Fibroblast of lung (primary cell): ENCODE results near the gene PODN. TPM values are rescaled to one million over a fixed set of nuclear protein-coding genes. Genes with fewer than 3 reads are reported as not detected.

Experiments used
- DNase-seq, 2 donors: peaks; one replicate each; pipeline versions ENCODE4 v3.0.0 to v3.0.0-alpha.2; 2010; ENCODE audit warnings: low read depth in 2 of 2
- H2AFZ ChIP-seq: 2 replicates; pipeline ENCODE4 v1.5.1; 2012; ENCODE audit warnings: low read length, control low read depth, inconsistent platforms
- H3K27ac ChIP-seq: 2 replicates; pipeline ENCODE4 v1.5.1; 2011; ENCODE audit warnings: low read length, control low read depth; ENCODE audit not compliant: insufficient read depth
- H3K27me3 ChIP-seq: 2 replicates; pipeline ENCODE4 v1.5.1; 2011; ENCODE audit warnings: mild to moderate bottlenecking, low read length; ENCODE audit not compliant: control insufficient read depth, insufficient read depth
- H3K36me3 ChIP-seq: 2 replicates; pipeline ENCODE4 v1.5.1; 2011; ENCODE audit warnings: low read length; ENCODE audit not compliant: control insufficient read depth, insufficient read depth
- H3K4me1 ChIP-seq: 2 replicates; pipeline ENCODE4 v1.5.1; 2011; ENCODE audit warnings: low read length; ENCODE audit not compliant: control insufficient read depth, insufficient read depth; ENCODE audit errors: extremely low read depth
- H3K4me2 ChIP-seq: 2 replicates; pipeline ENCODE4 v1.5.1; 2011; ENCODE audit warnings: low read length, control low read depth; ENCODE audit not compliant: insufficient read depth; ENCODE audit errors: extremely low read depth
- H3K4me3 ChIP-seq, 4 experiments: fragments of 200-600 bp in 1 of 4; sonication (generic) in 1 of 4; replicated peaks in 1 of 4; 2 replicates each; pipeline ENCODE4 v1.5.1; 2011 to 2016; ENCODE audit warnings: low read length in 4 of 4, low read depth in 3 of 4, mild to moderate bottlenecking in 3 of 4, control low read depth in 2 of 4, inconsistent platforms in 1 of 4, mixed read lengths in 1 of 4; ENCODE audit not compliant: insufficient read depth in 1 of 4; ENCODE audit errors: control extremely low read depth in 1 of 4
- H3K79me2 ChIP-seq: 2 replicates; pipeline ENCODE4 v1.5.1; 2012; ENCODE audit warnings: mild to moderate bottlenecking, low read length, inconsistent platforms; ENCODE audit not compliant: control insufficient read depth, insufficient read depth
- H3K9ac ChIP-seq: 2 replicates; pipeline ENCODE4 v1.5.1; 2011; ENCODE audit warnings: mild to moderate bottlenecking, low read length, control low read depth; ENCODE audit not compliant: insufficient read depth
- H3K9me3 ChIP-seq: 2 replicates; pipeline ENCODE4 v1.5.1; 2012; ENCODE audit warnings: low read depth, low read length; ENCODE audit not compliant: control insufficient read depth, insufficient read depth
- H4K20me1 ChIP-seq: 2 replicates; pipeline ENCODE4 v1.5.1; 2011; ENCODE audit warnings: low read length; ENCODE audit not compliant: control insufficient read depth, insufficient read depth; ENCODE audit errors: extremely low read depth
- CTCF ChIP-seq, 2 donors: IDR thresholded peaks in 1 of 2; conservative IDR thresholded peaks in 1 of 2; 1 replicate in 1 of 2; 2 replicates in 1 of 2; pipeline ENCODE4 v1.5.1; 2011 to 2012; ENCODE audit warnings: low read length in 2 of 2, control low read depth in 1 of 2, inconsistent platforms in 1 of 2, low read depth in 1 of 2, mild to moderate bottlenecking in 1 of 2
- EZH2 ChIP-seq: IDR thresholded peaks from 2 replicates; pipeline ENCODE4 v1.5.1; 2012; ENCODE audit warnings: low read length, control low read depth, mild to moderate bottlenecking; ENCODE audit errors: missing control alignments
- polyA plus RNA-seq, 2 donors: library from polyadenylated mRNA; depleted of rRNA in 1 of 2; stranded (reverse) in 1 of 2; unstranded in 1 of 2; fragments of >200 nt; gene quantifications; 2 replicates each; pipeline ENCODE4 v1.2.1, GENCODE V29; 2011 to 2012; ENCODE audit warnings: missing spikeins in 1 of 2
- total RNA-seq: library from RNA; depleted of rRNA; stranded (reverse); fragments of >200 nt; gene quantifications from 2 replicates; pipeline ENCODE4 v1.2.1, GENCODE V29; 2014

PODN gene
- total and polyA plus RNA-seq, 2 donors (not counting 1 experiment from before 2014, with no cell fraction given): 31.6 to 49.7 TPM

GRCh38 chr1:53066891-53067738, 5.1 kb downstream of the PODN start:
- H4K20me1 ChIP-seq: no peaks in the 10 kb centered on the region

GRCh38 chr1:53067886-53068285, 5.9 kb downstream of the PODN start:
- Histone ChIP-seq H3K36me3 (peaks cover 8% of the 10 kb centered on the region), H4K20me1 (no peaks in the 10 kb centered on the region), H3K27me3 (no peaks in the 10 kb centered on the region), H3K4me3 (no peak overlapping the region), H3K4me2 (no peak overlapping the region), H3K9me3 (no peaks in the 10 kb centered on the region), H3K27ac (no peak overlapping the region), H3K79me2 (no peaks in the 10 kb centered on the region), H3K4me1 (peaks cover 7% of the 10 kb centered on the region), H2AFZ (no peak overlapping the region), H3K9ac (no peak overlapping the region)
- TF ChIP-seq EZH2: no peak
- TF ChIP-seq CTCF (conservative IDR thresholded peaks at IDR 0.05 in 1 of 2, IDR thresholded peaks at IDR 0.05 in 1 of 2; ENCODE audit: low read depth in 1 of 2, low read length in 2 of 2): no peak
- no peak for DNase-seq

More at GRCh38 chr1:53066891-53067738, 5.1 kb downstream of the PODN start:
- no peaks in the 10 kb centered on the region for H3K9me3 ChIP-seq
- peaks cover 7% of the 10 kb centered on the region for H3K4me1 ChIP-seq
- H3K27ac ChIP-seq: peak overlapping the region; percentile 16
- H3K27me3 ChIP-seq: no peaks in the 10 kb centered on the region
- H3K4me3 ChIP-seq: no peak overlapping the region
- peaks cover 8% of the 10 kb centered on the region for H3K36me3 ChIP-seq
- H2AFZ ChIP-seq: no peak overlapping the region
- H3K79me2 ChIP-seq: no peaks in the 10 kb centered on the region
- no peak for TF ChIP-seq CTCF (conservative IDR thresholded peaks at IDR 0.05 in 1 of 2, IDR thresholded peaks at IDR 0.05 in 1 of 2; ENCODE audit: low read depth in 1 of 2, low read length in 2 of 2)
- TF ChIP-seq EZH2: no peak
- peak in 1 of 2 donors; percentile 39 for DNase-seq
- no peak overlapping the region for H3K9ac ChIP-seq
- no peak overlapping the region for H3K4me2 ChIP-seq

- Histone ChIP-seq H3K4me3 (no peak overlapping the region), H4K20me1 (no peaks in the 10 kb centered on the region), H3K79me2 (no peaks in the 10 kb centered on the region), H3K36me3 (peaks cover 10% of the 10 kb centered on the region), H3K4me1 (peaks cover 7% of the 10 kb centered on the region), H3K27me3 (no peaks in the 10 kb centered on the region), H3K9ac (no peak overlapping the region), H3K9me3 (no peaks in the 10 kb centered on the region), H2AFZ (no peak overlapping the region), H3K4me2 (no peak overlapping the region), H3K27ac (no peak overlapping the region)
- TF ChIP-seq CTCF (conservative IDR thresholded peaks at IDR 0.05 in 1 of 2, IDR thresholded peaks at IDR 0.05 in 1 of 2; ENCODE audit: low read depth in 1 of 2, low read length in 2 of 2) (no peak), EZH2 (no peak)
- no peak for DNase-seq
Measured at GRCh38 chr1:53068314-53069099, 6.5 kb downstream of the PODN start.
